HepG2 (cell line): ENCODE data around the gene GCLM. TPM values are rescaled to one million over a fixed set of nuclear protein-coding genes. Genes with fewer than 3 reads are reported as not detected.

ENCODE experiments used
- CENPX ChIP-seq: sonication (generic); formaldehyde crosslinking; IDR thresholded peaks from 2 replicates; pipeline ENCODE4 v1.9.0; 2021; ENCODE audit warnings: mild to moderate bottlenecking, missing genetic modification reagents, moderate library complexity
- FOXA3 ChIP-seq: IDR thresholded peaks from 2 replicates; pipeline ENCODE4 v1.6.1; 2016; ENCODE audit warnings: missing genetic modification reagents, missing compliant biosample characterization
- FOXO4 ChIP-seq: sonication (generic); formaldehyde crosslinking; conservative IDR thresholded peaks from 2 replicates; pipeline ENCODE4 v1.8.1; 2023; ENCODE audit warnings: missing genetic modification reagents
- NR1H2 ChIP-seq: sonication (generic); formaldehyde crosslinking; IDR thresholded peaks from 2 replicates; pipeline ENCODE4 v1.8.1; 2022; ENCODE audit warnings: low read depth, missing genetic modification reagents, borderline replicate concordance
- RFX5 ChIP-seq: IDR thresholded peaks from 2 replicates; pipeline ENCODE4 v1.6.1; 2011; ENCODE audit warnings: low read depth, low read length, improper control_type of control experiment
- SP4 ChIP-seq: sonication (generic); formaldehyde crosslinking; IDR thresholded peaks from 2 replicates; pipeline ENCODE4 v1.8.1; 2023; ENCODE audit warnings: mild to moderate bottlenecking, missing genetic modification reagents
- ZBTB44 ChIP-seq: sonication (generic); formaldehyde crosslinking; IDR thresholded peaks from 2 replicates; pipeline ENCODE4 v1.4.0; 2020; ENCODE audit warnings: missing genetic modification reagents
- ZNF17 ChIP-seq: sonication (generic); formaldehyde crosslinking; IDR thresholded peaks from 2 replicates; pipeline ENCODE4 v1.5.0; 2020; ENCODE audit warnings: mild to moderate bottlenecking, missing genetic modification reagents
- ZNF276 ChIP-seq: sonication (generic); formaldehyde crosslinking; IDR thresholded peaks from 2 replicates; pipeline ENCODE4 v1.4.0; 2020; ENCODE audit warnings: mild to moderate bottlenecking, low read depth, missing genetic modification reagents
- ZNF326 ChIP-seq: sonication (generic); formaldehyde crosslinking; IDR thresholded peaks from 2 replicates; pipeline ENCODE4 v1.4.0; 2020; ENCODE audit warnings: missing genetic modification reagents, borderline replicate concordance
- ZNF572 ChIP-seq: sonication (generic); formaldehyde crosslinking; IDR thresholded peaks from 2 replicates; pipeline ENCODE4 v1.5.1; 2020; ENCODE audit warnings: mild to moderate bottlenecking, missing genetic modification reagents
- ZNF878 ChIP-seq: sonication (generic); formaldehyde crosslinking; IDR thresholded peaks from 2 replicates; pipeline ENCODE4 v1.8.1; 2023; ENCODE audit warnings: mild to moderate bottlenecking, missing genetic modification reagents, moderate library complexity
- ZSCAN22 ChIP-seq: sonication (generic); formaldehyde crosslinking; IDR thresholded peaks from 2 replicates; pipeline ENCODE4 v1.4.0; 2020; ENCODE audit warnings: mild to moderate bottlenecking, missing genetic modification reagents
- polyA plus RNA-seq, 8 experiments: library from polyadenylated mRNA; depleted of rRNA in 3 of 8; stranded (reverse) in 7 of 8; unstranded in 1 of 8; fragments of >200 nt; fragmentation: Illumina TruSeq in 4 of 8; extraction: Trizol in 4 of 8; gene quantifications; 2 replicates each; pipeline versions ENCODE4 v1.2.1 to v1.2.3, GENCODE V29; 2011 to 2016; ENCODE audit warnings: low read depth in 4 of 8, missing spikeins in 1 of 8, mixed read lengths in 1 of 8; ENCODE audit not compliant: insufficient read depth in 1 of 8
- total RNA-seq, 5 experiments: library from RNA; depleted of rRNA; stranded (reverse); fragments of >200 nt; fragmentation: Illumina TruSeq; extraction: Trizol; gene quantifications; 2 replicates each; pipeline ENCODE4 v1.2.3, GENCODE V29; 2016; ENCODE audit warnings: low read depth in 1 of 5
- TF ChIP-seq, protein P1 (sequence below): IDR thresholded peaks from 2 replicates; pipeline ENCODE4 v1.6.1; 2016; ENCODE audit warnings: mild to moderate bottlenecking
- TF ChIP-seq, protein P2 (sequence below): sonication (generic); formaldehyde crosslinking; IDR thresholded peaks from 2 replicates; pipeline ENCODE4 v1.9.0; 2021; ENCODE audit warnings: missing genetic modification reagents, borderline replicate concordance
- TF ChIP-seq, protein P3 (sequence below): sonication (generic); formaldehyde crosslinking; IDR thresholded peaks from 2 replicates; pipeline ENCODE4 v1.8.0; 2022; ENCODE audit warnings: mild to moderate bottlenecking, missing genetic modification reagents; ENCODE audit not compliant: insufficient replicate concordance
- TF ChIP-seq, protein P4 (sequence below): sonication (generic); formaldehyde crosslinking; IDR thresholded peaks from 2 replicates; pipeline ENCODE4 v1.4.0; 2020; ENCODE audit warnings: mild to moderate bottlenecking, missing genetic modification reagents

The GCLM gene
- total and polyA plus RNA-seq, 2 of the 13 experiments (the other 11 are each of a cell fraction or from before 2014, with no cell fraction given), result 8.7 to 29.9 TPM

GRCh38 chr1:93847811-93848288 lies 61.4 kb downstream of the GCLM start (continued):
- TF ChIP-seq, protein P1, sequence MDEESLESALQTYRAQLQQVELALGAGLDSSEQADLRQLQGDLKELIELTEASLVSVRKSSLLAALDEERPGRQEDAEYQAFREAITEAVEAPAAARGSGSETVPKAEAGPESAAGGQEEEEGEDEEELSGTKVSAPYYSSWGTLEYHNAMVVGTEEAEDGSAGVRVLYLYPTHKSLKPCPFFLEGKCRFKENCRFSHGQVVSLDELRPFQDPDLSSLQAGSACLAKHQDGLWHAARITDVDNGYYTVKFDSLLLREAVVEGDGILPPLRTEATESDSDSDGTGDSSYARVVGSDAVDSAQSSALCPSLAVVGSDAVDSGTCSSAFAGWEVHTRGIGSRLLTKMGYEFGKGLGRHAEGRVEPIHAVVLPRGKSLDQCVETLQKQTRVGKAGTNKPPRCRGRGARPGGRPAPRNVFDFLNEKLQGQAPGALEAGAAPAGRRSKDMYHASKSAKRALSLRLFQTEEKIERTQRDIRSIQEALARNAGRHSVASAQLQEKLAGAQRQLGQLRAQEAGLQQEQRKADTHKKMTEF, result no peak; the same call in 1 of the 2 replicates
- no peak for TF ChIP-seq ZNF276
- TF ChIP-seq FOXA3, result 0 out of 2 replicates have a peak, but pooled peaks have one; percentile 8
- no peak for TF ChIP-seq ZBTB44 (CRISPR knock-in tag)
- TF ChIP-seq SP4, result no peak
- TF ChIP-seq ZNF572 (CRISPR knock-in tag), result no peak
- TF ChIP-seq ZSCAN22 (CRISPR knock-in tag), result no peak
- TF ChIP-seq, protein P2, sequence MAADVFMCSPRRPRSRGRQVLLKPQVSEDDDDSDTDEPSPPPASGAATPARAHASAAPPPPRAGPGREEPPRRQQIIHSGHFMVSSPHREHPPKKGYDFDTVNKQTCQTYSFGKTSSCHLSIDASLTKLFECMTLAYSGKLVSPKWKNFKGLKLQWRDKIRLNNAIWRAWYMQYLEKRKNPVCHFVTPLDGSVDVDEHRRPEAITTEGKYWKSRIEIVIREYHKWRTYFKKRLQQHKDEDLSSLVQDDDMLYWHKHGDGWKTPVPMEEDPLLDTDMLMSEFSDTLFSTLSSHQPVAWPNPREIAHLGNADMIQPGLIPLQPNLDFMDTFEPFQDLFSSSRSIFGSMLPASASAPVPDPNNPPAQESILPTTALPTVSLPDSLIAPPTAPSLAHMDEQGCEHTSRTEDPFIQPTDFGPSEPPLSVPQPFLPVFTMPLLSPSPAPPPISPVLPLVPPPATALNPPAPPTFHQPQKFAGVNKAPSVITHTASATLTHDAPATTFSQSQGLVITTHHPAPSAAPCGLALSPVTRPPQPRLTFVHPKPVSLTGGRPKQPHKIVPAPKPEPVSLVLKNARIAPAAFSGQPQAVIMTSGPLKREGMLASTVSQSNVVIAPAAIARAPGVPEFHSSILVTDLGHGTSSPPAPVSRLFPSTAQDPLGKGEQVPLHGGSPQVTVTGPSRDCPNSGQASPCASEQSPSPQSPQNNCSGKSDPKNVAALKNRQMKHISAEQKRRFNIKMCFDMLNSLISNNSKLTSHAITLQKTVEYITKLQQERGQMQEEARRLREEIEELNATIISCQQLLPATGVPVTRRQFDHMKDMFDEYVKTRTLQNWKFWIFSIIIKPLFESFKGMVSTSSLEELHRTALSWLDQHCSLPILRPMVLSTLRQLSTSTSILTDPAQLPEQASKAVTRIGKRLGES (CRISPR knock-in tag), result no peak
- TF ChIP-seq, protein P3, sequence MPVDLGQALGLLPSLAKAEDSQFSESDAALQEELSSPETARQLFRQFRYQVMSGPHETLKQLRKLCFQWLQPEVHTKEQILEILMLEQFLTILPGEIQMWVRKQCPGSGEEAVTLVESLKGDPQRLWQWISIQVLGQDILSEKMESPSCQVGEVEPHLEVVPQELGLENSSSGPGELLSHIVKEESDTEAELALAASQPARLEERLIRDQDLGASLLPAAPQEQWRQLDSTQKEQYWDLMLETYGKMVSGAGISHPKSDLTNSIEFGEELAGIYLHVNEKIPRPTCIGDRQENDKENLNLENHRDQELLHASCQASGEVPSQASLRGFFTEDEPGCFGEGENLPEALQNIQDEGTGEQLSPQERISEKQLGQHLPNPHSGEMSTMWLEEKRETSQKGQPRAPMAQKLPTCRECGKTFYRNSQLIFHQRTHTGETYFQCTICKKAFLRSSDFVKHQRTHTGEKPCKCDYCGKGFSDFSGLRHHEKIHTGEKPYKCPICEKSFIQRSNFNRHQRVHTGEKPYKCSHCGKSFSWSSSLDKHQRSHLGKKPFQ (CRISPR knock-in tag), result no peak
- no peak for TF ChIP-seq NR1H2 (CRISPR knock-in tag)
- no peak for TF ChIP-seq ZNF17 (CRISPR knock-in tag)
- no peak for TF ChIP-seq CENPX
- TF ChIP-seq FOXO4 (CRISPR knock-in tag), result no peak
- no peak for TF ChIP-seq ZNF326 (CRISPR knock-in tag)
- no peak for TF ChIP-seq RFX5
- TF ChIP-seq ZNF878, result no peak
- TF ChIP-seq, protein P4, sequence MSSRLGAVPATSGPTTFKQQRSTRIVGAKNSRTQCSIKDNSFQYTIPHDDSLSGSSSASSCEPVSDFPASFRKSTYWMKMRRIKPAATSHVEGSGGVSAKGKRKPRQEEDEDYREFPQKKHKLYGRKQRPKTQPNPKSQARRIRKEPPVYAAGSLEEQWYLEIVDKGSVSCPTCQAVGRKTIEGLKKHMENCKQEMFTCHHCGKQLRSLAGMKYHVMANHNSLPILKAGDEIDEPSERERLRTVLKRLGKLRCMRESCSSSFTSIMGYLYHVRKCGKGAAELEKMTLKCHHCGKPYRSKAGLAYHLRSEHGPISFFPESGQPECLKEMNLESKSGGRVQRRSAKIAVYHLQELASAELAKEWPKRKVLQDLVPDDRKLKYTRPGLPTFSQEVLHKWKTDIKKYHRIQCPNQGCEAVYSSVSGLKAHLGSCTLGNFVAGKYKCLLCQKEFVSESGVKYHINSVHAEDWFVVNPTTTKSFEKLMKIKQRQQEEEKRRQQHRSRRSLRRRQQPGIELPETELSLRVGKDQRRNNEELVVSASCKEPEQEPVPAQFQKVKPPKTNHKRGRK (CRISPR knock-in tag), result no peak
